NCI-H2227 (cell line): ENCODE data around the gene GLS.
"Not testable (repeated sequence)": the region's sequence is repeated elsewhere in the genome, so short reads cannot be mapped to it uniquely, and the experiment has no call there.

ENCODE experiments used
- DNase-seq: peaks from one replicate; lab custom pipeline; 2025; ENCODE audit not compliant: unreplicated experiment; lab: John Stamatoyannopoulos, UW

The GLS gene

GRCh38 chr2:190855245-190855644 lies 25.4 kb upstream of the GLS start:
- DNase-seq, result no peak

- no peak for DNase-seq
Observed at GRCh38 chr2:190856985-190857384, 23.6 kb upstream of the GLS start.

- no peak for DNase-seq
Observed at GRCh38 chr2:190858817-190859216, 21.8 kb upstream of the GLS start.

- DNase-seq, result no peak
Observed at GRCh38 chr2:190859347-190860297, 21.0 kb upstream of the GLS start.

GRCh38 chr2:190860985-190861680 lies 19.5 kb upstream of the GLS start:
- DNase-seq, result no peak

GRCh38 chr2:190862128-190862527 lies 18.5 kb upstream of the GLS start:
- DNase-seq, result not testable (repeated sequence)

GRCh38 chr2:190862571-190862991 lies 18.0 kb upstream of the GLS start:
- no peak for DNase-seq

- DNase-seq, result peak; percentile 74
Observed at GRCh38 chr2:190863946-190864345, 16.7 kb upstream of the GLS start.

GRCh38 chr2:190864375-190864774 lies 16.2 kb upstream of the GLS start:
- DNase-seq, result no peak

- DNase-seq, result no peak
Observed at GRCh38 chr2:190867212-190867611, 13.4 kb upstream of the GLS start.

GRCh38 chr2:190867832-190868231 lies 12.8 kb upstream of the GLS start:
- no peak for DNase-seq

- no peak for DNase-seq
Observed at GRCh38 chr2:190869721-190870120, 10.9 kb upstream of the GLS start.

- not testable (repeated sequence) for DNase-seq
Observed at GRCh38 chr2:190873451-190873850, 7.2 kb upstream of the GLS start.

- no peak for DNase-seq
Observed at GRCh38 chr2:190875891-190876290, 4.7 kb upstream of the GLS start.

GRCh38 chr2:190876631-190877030 lies 4.0 kb upstream of the GLS start:
- no peak for DNase-seq

GRCh38 chr2:190877436-190877835 lies 3.2 kb upstream of the GLS start:
- no peak for DNase-seq

- no peak for DNase-seq
Observed at GRCh38 chr2:190879474-190880377, 895 bp upstream of the GLS start.

- no peak for DNase-seq
Observed at GRCh38 chr2:190881084-190881597, 520 bp downstream of the GLS start.

GRCh38 chr2:190881598-190882410 lies 1.2 kb downstream of the GLS start:
- peak; percentile 85 for DNase-seq

GRCh38 chr2:190882411-190882766 lies 1.8 kb downstream of the GLS start:
- DNase-seq, result no peak
